Cardiac muscle cell (in vitro differentiated cells and primary cell): ENCODE data around the gene CAND2. TPM values are rescaled to one million over a fixed set of nuclear protein-coding genes. Genes with fewer than 3 reads are reported as not detected.

Source experiments
- DNase-seq, 2 donors: peaks; one replicate each; pipeline versions ENCODE4 v3.0.0 to v3.0.0-alpha.2; 2010 to 2017; ENCODE audit warnings: low read depth in 1 of 2, low spot score in 1 of 2
- H3K27ac ChIP-seq: fragments of 200-600 bp; sonication (generic); 2 replicates; pipeline ENCODE4 v1.5.1; 2016
- H3K27me3 ChIP-seq: fragments of 200-600 bp; sonication (generic); 2 replicates; pipeline ENCODE4 v1.6.0; 2016; ENCODE audit warnings: control low read depth
- H3K36me3 ChIP-seq: fragments of 200-600 bp; sonication (generic); 2 replicates; pipeline ENCODE4 v1.5.1; 2016; ENCODE audit warnings: control low read depth
- H3K4me1 ChIP-seq: fragments of 200-600 bp; sonication (generic); 2 replicates; pipeline ENCODE4 v1.8.1; 2017; ENCODE audit warnings: low read depth, mild to moderate bottlenecking, mixed run types
- H3K4me3 ChIP-seq: fragments of 200-600 bp; sonication (generic); 2 replicates; pipeline ENCODE4 v1.5.1; 2016; ENCODE audit warnings: mild to moderate bottlenecking
- H3K9me3 ChIP-seq: fragments of 200-600 bp; sonication (generic); 2 replicates; pipeline ENCODE4 v1.5.1; 2017; ENCODE audit warnings: low read depth, mild to moderate bottlenecking, control low read depth
- polyA plus RNA-seq: library from polyadenylated mRNA; unstranded; fragments of >200 nt; fragmentation: Nextera tagmentation; extraction: Ambion mirVana; gene quantifications from 2 replicates; pipeline ENCODE4 v1.2.1, GENCODE V29; 2016
- total RNA-seq: library from RNA; depleted of rRNA; stranded (reverse); fragments of >200 nt; gene quantifications from 2 replicates; pipeline ENCODE4 v1.2.3, GENCODE V29; 2016
- TF ChIP-seq, protein P1 (sequence below): IDR thresholded peaks from 2 replicates; pipeline ENCODE4 v1.5.1; 2012; ENCODE audit warnings: low read depth, mild to moderate bottlenecking, low read length

The CAND2 gene
- total RNA-seq (50.6 and 80.3 TPM in 2 replicates), polyA plus RNA-seq (35.2 and 44.7 TPM in 2 replicates)

DNA sequence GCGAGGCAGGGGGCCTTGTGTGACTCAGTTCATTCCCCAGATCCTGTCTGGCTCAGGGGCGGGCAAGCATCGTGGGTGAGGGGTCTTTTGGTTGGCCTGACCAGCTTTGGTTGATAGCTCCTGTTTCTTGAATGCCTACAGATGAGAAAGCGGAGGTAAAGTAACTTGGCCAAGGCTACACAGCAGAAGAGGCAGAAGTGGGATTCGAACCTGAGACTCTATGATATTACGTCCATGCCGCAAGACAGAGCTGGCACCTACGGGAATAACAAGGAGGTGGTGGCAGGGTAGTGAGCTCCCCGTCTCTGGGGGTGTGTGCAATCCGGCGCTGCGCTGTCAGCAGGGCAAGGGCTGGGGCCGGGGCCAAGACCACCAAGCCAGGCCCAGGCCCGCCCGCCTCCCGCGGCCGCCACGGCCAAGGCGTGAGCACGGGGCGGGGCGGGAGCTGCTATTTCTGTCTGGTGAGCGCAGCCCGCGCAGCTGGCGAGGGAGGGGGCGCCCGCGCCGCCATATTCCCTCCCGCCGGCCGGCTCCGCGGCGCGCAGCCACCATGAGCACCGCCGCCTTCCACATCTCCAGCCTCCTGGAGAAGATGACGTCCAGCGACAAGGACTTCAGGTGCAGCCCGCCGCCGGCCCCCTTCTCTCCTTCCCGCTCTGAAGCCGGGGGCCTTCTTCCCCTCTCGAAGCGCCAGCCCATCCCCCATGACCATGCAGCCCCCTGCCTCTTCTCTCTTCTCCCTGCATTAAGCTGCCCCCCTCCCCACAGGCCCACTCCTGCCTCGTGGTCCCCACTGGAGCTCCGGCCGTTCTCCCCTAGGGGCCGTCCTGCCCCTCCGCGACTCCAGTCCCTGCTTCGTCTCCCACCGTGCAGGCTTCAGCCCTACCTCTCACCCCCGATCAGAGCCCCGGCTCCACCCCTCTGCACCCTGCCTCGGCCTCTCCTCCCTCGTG lies at the start of gene CAND2:
Gene CAND2 (plus strand): TSS at position 510 of the 953 bp plus-strand sequence. CDS start 41 bp downstream, at position 551.
- no peaks in the 10 kb centered on the region for H3K27me3 ChIP-seq
- H3K27ac ChIP-seq: peak within 1 kb of the TSS; percentile 68
- no peaks in the 10 kb centered on the region for H3K9me3 ChIP-seq
- peak; percentile 65 to 89 for DNase-seq
- TF ChIP-seq, protein P1, sequence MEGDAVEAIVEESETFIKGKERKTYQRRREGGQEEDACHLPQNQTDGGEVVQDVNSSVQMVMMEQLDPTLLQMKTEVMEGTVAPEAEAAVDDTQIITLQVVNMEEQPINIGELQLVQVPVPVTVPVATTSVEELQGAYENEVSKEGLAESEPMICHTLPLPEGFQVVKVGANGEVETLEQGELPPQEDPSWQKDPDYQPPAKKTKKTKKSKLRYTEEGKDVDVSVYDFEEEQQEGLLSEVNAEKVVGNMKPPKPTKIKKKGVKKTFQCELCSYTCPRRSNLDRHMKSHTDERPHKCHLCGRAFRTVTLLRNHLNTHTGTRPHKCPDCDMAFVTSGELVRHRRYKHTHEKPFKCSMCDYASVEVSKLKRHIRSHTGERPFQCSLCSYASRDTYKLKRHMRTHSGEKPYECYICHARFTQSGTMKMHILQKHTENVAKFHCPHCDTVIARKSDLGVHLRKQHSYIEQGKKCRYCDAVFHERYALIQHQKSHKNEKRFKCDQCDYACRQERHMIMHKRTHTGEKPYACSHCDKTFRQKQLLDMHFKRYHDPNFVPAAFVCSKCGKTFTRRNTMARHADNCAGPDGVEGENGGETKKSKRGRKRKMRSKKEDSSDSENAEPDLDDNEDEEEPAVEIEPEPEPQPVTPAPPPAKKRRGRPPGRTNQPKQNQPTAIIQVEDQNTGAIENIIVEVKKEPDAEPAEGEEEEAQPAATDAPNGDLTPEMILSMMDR: no peak
- H3K4me3 ChIP-seq: peak within 1 kb of the TSS; percentile 64
- peaks cover 7% of the 10 kb centered on the region for H3K4me1 ChIP-seq
- H3K36me3 ChIP-seq: no peaks in the 10 kb centered on the region

DNA sequence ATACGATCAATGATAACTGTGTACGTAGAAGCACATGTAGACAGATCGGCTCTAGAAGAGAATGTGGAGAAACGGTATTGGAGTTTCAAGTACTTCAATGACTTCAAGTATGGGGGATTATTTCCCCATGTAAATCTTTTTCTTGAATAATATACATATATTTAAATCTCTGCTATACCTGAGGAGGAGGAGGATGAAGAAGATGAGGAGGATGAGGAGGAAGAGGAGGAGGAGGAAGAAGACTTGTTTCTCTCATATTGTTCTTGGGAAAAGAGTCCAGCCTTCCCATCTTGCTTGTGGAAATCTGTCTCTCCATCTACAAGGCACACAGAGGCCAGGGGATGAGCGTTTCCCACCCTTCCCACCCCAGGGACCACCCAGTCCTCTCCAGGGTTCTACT lies 48.0 kb upstream of the CAND2 start:
- no peaks in the 10 kb centered on the region for H3K36me3 ChIP-seq
- no peak overlapping the region for H3K4me3 ChIP-seq
- no peaks in the 10 kb centered on the region for H3K9me3 ChIP-seq
- H3K4me1 ChIP-seq: peaks cover 5% of the 10 kb centered on the region
- H3K27me3 ChIP-seq: no peaks in the 10 kb centered on the region
- TF ChIP-seq, protein P1: no peak
- no peak overlapping the region for H3K27ac ChIP-seq
- no peak for DNase-seq

DNA sequence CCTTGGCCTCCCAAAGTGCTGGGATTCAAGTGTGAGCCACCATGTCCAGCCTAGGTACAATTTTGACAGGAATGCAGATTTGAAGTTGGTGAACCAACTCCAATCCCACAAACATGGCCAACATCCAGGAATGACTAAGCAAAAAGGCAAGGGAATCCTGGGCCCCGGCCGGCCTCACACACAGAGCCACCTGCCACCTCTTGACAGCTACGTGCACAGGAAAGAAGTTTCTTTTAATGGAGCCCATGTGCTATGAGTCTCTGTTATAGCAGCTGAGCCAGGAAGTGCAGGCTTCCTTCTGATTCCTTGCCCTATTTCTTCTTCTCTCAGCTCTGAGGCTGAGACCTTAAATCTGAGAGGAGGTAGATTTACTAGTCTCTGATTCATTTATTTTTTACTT lies 46.3 kb upstream of the CAND2 start:
- no peaks in the 10 kb centered on the region for H3K27me3 ChIP-seq

DNA sequence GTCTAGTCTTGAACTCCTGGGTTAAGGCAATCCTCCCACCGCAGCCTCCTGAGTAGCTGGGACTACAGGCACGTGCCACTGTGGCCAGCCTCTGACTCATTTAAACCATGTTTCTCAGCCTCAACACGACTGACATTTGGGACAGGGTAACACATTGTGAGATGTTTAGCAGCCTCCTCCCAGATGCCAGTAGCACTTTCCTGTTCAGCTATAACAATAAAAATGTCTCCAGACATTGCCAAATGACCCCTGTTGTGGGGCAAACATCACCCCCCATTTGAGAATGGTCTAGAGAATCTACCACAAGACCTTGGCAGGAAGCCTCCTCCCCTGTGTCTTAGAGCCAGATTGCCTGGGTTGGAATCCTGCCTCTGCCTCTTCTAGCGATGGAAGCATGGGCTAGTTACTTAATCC lies 45.8 kb upstream of the CAND2 start:
- no peaks in the 10 kb centered on the region for H3K36me3 ChIP-seq
- H3K27ac ChIP-seq: no peak overlapping the region
- TF ChIP-seq, protein P1: no peak
- peak in 1 of 2 donors; percentile 94 for DNase-seq
- no peak overlapping the region for H3K4me3 ChIP-seq
- H3K27me3 ChIP-seq: no peaks in the 10 kb centered on the region
- peaks cover 4% of the 10 kb centered on the region for H3K4me1 ChIP-seq
- no peaks in the 10 kb centered on the region for H3K9me3 ChIP-seq

More for the DNA sequence above, 46.3 kb upstream of the CAND2 start:
- H3K4me3 ChIP-seq: no peak overlapping the region
- H3K27ac ChIP-seq: no peak overlapping the region
- TF ChIP-seq, protein P1: no peak
- no peaks in the 10 kb centered on the region for H3K4me1 ChIP-seq
- H3K9me3 ChIP-seq: no peaks in the 10 kb centered on the region
- peak; percentile 51 to 89 for DNase-seq
- H3K36me3 ChIP-seq: no peaks in the 10 kb centered on the region

DNA sequence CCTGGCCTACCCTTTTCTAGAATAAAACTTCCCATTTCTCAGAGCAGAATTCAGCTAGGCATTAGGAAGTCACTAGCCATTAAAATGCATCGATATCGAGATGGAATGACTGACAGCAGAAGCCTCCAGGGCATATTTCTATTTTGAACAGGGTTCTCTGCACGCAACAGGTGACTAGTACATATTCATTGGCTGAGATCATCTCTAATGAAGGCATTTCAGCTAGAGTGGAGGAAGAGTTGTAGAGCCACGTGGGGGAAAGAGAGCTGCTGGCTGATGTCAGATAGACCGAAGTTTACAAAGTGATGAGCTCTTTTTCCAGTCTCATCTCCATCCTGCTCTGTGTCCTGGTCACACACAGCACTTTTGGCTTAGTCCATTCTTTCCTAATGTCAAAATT lies 44.9 kb upstream of the CAND2 start:
- TF ChIP-seq, protein P1: no peak
- Histone ChIP-seq H3K9me3 (no peaks in the 10 kb centered on the region), H3K27ac (no peak overlapping the region), H3K36me3 (no peaks in the 10 kb centered on the region), H3K4me3 (no peak overlapping the region), H3K4me1 (peaks cover 9% of the 10 kb centered on the region), H3K27me3 (no peaks in the 10 kb centered on the region)
- no peak for DNase-seq
